OCI-LY1 (cell line): Measurements from ENCODE around the gene MYO1E.
A peak's percentile ranks its signal among the peaks of the same experiment; 100 is the strongest.
"Not testable (repeated sequence)": the region's sequence is repeated elsewhere in the genome, so short reads cannot be mapped to it uniquely, and the experiment has no call there.

Experiments used
- H2AFZ ChIP-seq: fragments of 200-600 bp; sonication (generic), shearing (Covaris generic); 2 replicates; pipeline ENCODE4 v1.6.0; 2014; ENCODE audit warnings: antibody characterized with exemption, mild to moderate bottlenecking, low read length
- H3F3A ChIP-seq: fragments of 200-600 bp; sonication (generic), shearing (Covaris generic); 2 replicates; pipeline ENCODE4 v1.6.0; 2014; ENCODE audit warnings: mild to moderate bottlenecking, antibody characterized with exemption, low read length, moderate library complexity; ENCODE audit not compliant: insufficient read depth
- H3K27ac ChIP-seq: fragments of 200-600 bp; sonication (generic); 2 replicates; pipeline ENCODE4 v1.5.1; 2014; ENCODE audit warnings: low read length, mixed run types, mild to moderate bottlenecking, low read depth; ENCODE audit not compliant: poor library complexity, severe bottlenecking
- H3K27me3 ChIP-seq: fragments of 200-600 bp; sonication (generic); 2 replicates; pipeline ENCODE4 v1.6.0; 2014; ENCODE audit warnings: antibody characterized with exemption, mild to moderate bottlenecking, low read length, moderate library complexity; ENCODE audit not compliant: insufficient read depth
- H3K36me3 ChIP-seq: fragments of 200-600 bp; sonication (generic); 2 replicates; pipeline ENCODE4 v1.6.1; 2014; ENCODE audit warnings: mild to moderate bottlenecking, antibody characterized with exemption, low read length, moderate library complexity, mixed read lengths; ENCODE audit not compliant: insufficient read depth
- H3K4me1 ChIP-seq: fragments of 200-600 bp; sonication (generic); 2 replicates; pipeline ENCODE4 v1.5.1; 2014; ENCODE audit warnings: mild to moderate bottlenecking, low read length, moderate library complexity; ENCODE audit not compliant: insufficient read depth, severe bottlenecking
- H3K4me2 ChIP-seq: fragments of 200-600 bp; sonication (generic), shearing (Covaris generic); 2 replicates; pipeline ENCODE4 v1.6.1; 2014; ENCODE audit warnings: low read length
- H3K4me3 ChIP-seq: fragments of 200-600 bp; sonication (generic); 2 replicates; pipeline ENCODE4 v1.5.1; 2014; ENCODE audit warnings: low read length, low read depth, mild to moderate bottlenecking, mixed read lengths; ENCODE audit not compliant: poor library complexity, severe bottlenecking
- H3K79me2 ChIP-seq: fragments of 200-600 bp; shearing (Covaris generic); 2 replicates; pipeline ENCODE4 v1.6.1; 2016; ENCODE audit warnings: mixed run types, low read length, mixed read lengths; ENCODE audit not compliant: insufficient read depth
- H3K9ac ChIP-seq: fragments of 200-600 bp; sonication (generic), shearing (Covaris generic); 2 replicates; pipeline ENCODE4 v1.6.1; 2014; ENCODE audit warnings: mild to moderate bottlenecking, low read length, mixed read lengths
- H3K9me2 ChIP-seq: fragments of 200-600 bp; sonication (generic), shearing (Covaris generic); 2 replicates; pipeline ENCODE4 v1.6.1; 2014; ENCODE audit warnings: low read depth, mild to moderate bottlenecking, low read length, mixed read lengths
- H3K9me3 ChIP-seq: fragments of 200-600 bp; shearing (Covaris generic); 2 replicates; pipeline ENCODE4 v1.6.1; 2014; ENCODE audit warnings: low read length, mixed read lengths
- H4K20me1 ChIP-seq: fragments of 200-600 bp; sonication (generic), shearing (Covaris generic); 2 replicates; pipeline ENCODE4 v1.6.0; 2016; ENCODE audit warnings: mild to moderate bottlenecking, low read length; ENCODE audit not compliant: insufficient read depth
- EZH2 ChIP-seq: fragments of 200-600 bp; sonication (generic), shearing (Covaris generic); IDR thresholded peaks from 2 replicates; pipeline ENCODE4 v1.8.0; 2017; ENCODE audit warnings: borderline replicate concordance, mixed run types, mild to moderate bottlenecking, antibody characterized with exemption, low read length, moderate library complexity, mixed read lengths
- TF ChIP-seq, protein P1 (sequence below): fragments of 200-600 bp; sonication (generic), shearing (Covaris generic); IDR thresholded peaks from 2 replicates; pipeline ENCODE4 v1.5.1; 2017; ENCODE audit warnings: mild to moderate bottlenecking, antibody characterized with exemption, low read length, moderate library complexity, mixed read lengths

The MYO1E gene

DNA sequence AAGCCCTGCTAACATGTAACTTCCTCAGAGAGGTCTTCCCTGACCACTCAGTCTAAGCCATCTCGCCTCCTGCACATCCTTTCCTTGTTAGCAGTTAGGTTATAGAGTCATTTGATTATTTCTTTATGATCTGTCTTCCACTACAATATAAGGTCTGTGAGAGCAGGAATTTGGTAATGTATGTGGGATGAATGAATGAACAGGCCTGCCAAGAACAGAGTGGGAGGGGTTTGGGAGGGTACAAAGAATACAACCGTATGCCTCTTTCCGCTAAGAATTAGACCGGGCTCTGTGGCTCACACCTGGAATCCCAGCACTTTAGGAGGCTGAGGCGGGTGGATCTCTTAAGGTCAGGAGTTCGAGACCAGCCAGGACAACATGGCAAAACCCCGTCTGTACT, 32.4 kb upstream of the MYO1E start:
- H3K79me2 ChIP-seq: peaks cover 23% of the 10 kb centered on the region
- peak overlapping the region; percentile 62 for H3K9ac ChIP-seq
- no peaks in the 10 kb centered on the region for H3K27me3 ChIP-seq
- peak overlapping the region; percentile 98 for H3K27ac ChIP-seq
- no peaks in the 10 kb centered on the region for H4K20me1 ChIP-seq
- H3F3A ChIP-seq: no peaks in the 10 kb centered on the region
- peak overlapping the region; percentile 94 for H3K4me2 ChIP-seq
- H3K36me3 ChIP-seq: peaks cover 35% of the 10 kb centered on the region; the same call in 1 of the 2 replicates
- H3K4me1 ChIP-seq: peaks cover 100% of the 10 kb centered on the region
- H3K4me3 ChIP-seq: peak overlapping the region; percentile 33
- no peaks in the 10 kb centered on the region for H3K9me2 ChIP-seq
- TF ChIP-seq, protein P1, sequence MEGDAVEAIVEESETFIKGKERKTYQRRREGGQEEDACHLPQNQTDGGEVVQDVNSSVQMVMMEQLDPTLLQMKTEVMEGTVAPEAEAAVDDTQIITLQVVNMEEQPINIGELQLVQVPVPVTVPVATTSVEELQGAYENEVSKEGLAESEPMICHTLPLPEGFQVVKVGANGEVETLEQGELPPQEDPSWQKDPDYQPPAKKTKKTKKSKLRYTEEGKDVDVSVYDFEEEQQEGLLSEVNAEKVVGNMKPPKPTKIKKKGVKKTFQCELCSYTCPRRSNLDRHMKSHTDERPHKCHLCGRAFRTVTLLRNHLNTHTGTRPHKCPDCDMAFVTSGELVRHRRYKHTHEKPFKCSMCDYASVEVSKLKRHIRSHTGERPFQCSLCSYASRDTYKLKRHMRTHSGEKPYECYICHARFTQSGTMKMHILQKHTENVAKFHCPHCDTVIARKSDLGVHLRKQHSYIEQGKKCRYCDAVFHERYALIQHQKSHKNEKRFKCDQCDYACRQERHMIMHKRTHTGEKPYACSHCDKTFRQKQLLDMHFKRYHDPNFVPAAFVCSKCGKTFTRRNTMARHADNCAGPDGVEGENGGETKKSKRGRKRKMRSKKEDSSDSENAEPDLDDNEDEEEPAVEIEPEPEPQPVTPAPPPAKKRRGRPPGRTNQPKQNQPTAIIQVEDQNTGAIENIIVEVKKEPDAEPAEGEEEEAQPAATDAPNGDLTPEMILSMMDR: no peak
- no peak for TF ChIP-seq EZH2
- no peaks in the 10 kb centered on the region for H3K9me3 ChIP-seq
- no peak overlapping the region for H2AFZ ChIP-seq

- H3K9me3 ChIP-seq: no peaks in the 10 kb centered on the region
- H3K27ac ChIP-seq: peak overlapping the region; percentile 98
- H3K79me2 ChIP-seq: peaks cover 23% of the 10 kb centered on the region
- TF ChIP-seq, protein P1: no peak
- TF ChIP-seq EZH2: no peak
- no peaks in the 10 kb centered on the region for H4K20me1 ChIP-seq
- peaks cover 100% of the 10 kb centered on the region for H3K4me1 ChIP-seq
- H3K4me2 ChIP-seq: peak overlapping the region; percentile 94
- H3K36me3 ChIP-seq: peaks cover 18% of the 10 kb centered on the region; the same call in 1 of the 2 replicates
- H3K27me3 ChIP-seq: no peaks in the 10 kb centered on the region
- no peak overlapping the region for H2AFZ ChIP-seq
- H3F3A ChIP-seq: no peaks in the 10 kb centered on the region
- peak overlapping the region; percentile 75 for H3K4me3 ChIP-seq
- H3K9ac ChIP-seq: peak overlapping the region; percentile 92
- no peaks in the 10 kb centered on the region for H3K9me2 ChIP-seq
Observed at GRCh38 chr15:59401824-59402569, 29.3 kb upstream of the MYO1E start.

- H3K36me3 ChIP-seq: peaks cover 16% of the 10 kb centered on the region; the same call in 1 of the 2 replicates
- H3K4me3 ChIP-seq: peak overlapping the region; percentile 75
- H3K9ac ChIP-seq: peak overlapping the region; percentile 92
- not testable (repeated sequence) for H3K9me2 ChIP-seq, H3K27me3 ChIP-seq, H3K9me3 ChIP-seq, H3F3A ChIP-seq, H4K20me1 ChIP-seq, H2AFZ ChIP-seq
- H3K4me1 ChIP-seq: peaks cover 100% of the 10 kb centered on the region
- H3K79me2 ChIP-seq: peaks cover 23% of the 10 kb centered on the region
- peak overlapping the region; percentile 98 for H3K27ac ChIP-seq
- peak overlapping the region; percentile 94 for H3K4me2 ChIP-seq
Observed at GRCh38 chr15:59401051-59401823, 28.6 kb upstream of the MYO1E start.
